SIG-M5 (cell line): ENCODE measurements around the gene RBP3.

ENCODE experiments used
- DNase-seq: peaks from one replicate; lab custom pipeline; 2025; lab: John Stamatoyannopoulos, UW

The RBP3 gene

GRCh38 chr10:47401874-47402640 lies 53.9 kb downstream of the RBP3 start:
- DNase-seq, result no peak

DNA sequence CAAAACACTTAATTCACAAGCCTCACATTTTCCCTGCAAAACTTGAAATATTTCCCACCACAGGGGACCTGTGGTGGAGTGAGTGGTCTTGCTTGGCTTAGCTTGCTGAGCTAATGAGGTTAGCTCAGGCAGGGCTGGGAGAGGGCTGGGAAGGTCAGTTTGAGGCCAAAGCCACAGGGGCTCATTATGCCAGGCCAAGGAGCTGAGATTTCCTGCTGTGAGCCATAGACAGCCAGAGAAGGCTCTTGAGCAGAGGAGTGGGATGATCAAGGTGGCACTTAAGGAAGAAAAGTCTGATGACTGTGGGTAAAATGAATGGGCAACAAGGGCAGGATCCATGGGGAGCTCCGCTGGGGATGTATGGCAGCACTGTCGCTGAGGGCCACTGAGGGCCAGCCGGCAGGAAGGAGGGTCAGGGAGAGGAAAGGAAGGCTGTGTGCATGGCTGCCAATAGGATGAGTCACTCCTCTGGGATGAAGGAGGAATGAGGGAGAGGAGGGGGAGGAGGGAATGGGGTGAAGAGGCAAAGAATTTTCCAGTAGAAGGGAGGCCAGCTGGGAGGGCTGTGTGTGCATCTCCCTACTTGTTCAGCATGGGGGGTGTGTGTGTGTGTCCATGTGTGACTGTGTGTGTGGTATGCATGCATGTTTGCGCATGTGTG lies 54.6 kb downstream of the RBP3 start:
- DNase-seq, result no peak

GRCh38 chr10:47403446-47404318 lies 55.5 kb downstream of the RBP3 start:
- no peak for DNase-seq

- DNase-seq, result no peak
Observed at GRCh38 chr10:47404446-47404845, 56.3 kb downstream of the RBP3 start.

DNA sequence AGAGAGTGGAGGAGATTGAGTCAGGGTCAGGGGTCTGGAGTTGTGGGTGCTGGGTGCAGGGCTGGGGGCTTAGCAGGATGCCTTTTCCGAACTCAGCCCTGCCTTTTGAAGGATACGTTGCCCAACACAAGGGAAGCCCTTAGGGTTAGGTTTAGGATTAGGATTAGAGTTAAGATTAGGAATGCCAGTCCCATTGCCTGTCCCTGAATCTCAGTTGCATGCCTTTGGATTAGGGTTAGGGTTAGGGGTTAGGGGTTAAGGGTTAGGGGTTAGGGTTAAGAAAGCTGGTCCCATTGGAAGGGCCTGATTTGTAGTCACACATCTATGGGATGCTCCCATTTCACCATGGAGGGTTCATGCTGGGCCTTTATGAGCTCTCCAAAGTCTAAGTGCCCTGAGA lies 56.8 kb downstream of the RBP3 start:
- no peak for DNase-seq

DNA sequence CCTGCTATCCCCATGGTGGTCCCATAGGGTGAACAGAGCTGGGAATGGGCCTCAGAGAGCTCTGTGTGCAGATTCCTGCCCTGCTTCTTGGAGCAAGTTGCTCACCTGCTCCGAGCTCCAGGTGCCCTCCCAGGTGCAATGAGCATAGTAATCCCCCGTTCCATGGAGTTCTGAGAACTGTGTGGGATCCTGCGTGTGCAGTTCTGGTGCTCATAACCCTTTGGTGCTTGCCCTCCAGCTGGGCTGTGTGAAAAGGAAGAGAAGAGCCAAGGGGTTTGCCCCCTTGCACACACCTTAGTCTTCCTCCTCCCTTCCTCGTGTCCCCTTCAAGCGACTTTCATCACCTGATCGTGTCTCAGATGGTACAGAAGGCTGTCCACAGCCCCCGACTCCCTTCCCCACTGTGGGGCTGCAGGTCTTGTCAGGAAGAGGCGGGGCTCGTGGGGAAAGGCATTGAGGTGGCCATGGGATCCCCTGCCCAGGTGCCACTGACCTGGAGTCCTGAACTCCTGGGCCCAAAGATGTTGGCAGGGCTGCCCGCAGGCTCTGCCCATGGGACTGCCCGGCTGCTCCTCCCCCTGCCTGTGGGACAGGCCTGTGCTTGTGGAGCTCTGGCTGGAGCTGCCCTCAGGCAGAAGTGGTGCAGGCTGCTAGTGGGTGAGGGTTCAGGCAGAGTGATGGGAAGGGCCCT lies 57.8 kb downstream of the RBP3 start:
- no peak for DNase-seq

- no peak for DNase-seq
Observed at GRCh38 chr10:47406548-47406869, 58.3 kb downstream of the RBP3 start.

DNA sequence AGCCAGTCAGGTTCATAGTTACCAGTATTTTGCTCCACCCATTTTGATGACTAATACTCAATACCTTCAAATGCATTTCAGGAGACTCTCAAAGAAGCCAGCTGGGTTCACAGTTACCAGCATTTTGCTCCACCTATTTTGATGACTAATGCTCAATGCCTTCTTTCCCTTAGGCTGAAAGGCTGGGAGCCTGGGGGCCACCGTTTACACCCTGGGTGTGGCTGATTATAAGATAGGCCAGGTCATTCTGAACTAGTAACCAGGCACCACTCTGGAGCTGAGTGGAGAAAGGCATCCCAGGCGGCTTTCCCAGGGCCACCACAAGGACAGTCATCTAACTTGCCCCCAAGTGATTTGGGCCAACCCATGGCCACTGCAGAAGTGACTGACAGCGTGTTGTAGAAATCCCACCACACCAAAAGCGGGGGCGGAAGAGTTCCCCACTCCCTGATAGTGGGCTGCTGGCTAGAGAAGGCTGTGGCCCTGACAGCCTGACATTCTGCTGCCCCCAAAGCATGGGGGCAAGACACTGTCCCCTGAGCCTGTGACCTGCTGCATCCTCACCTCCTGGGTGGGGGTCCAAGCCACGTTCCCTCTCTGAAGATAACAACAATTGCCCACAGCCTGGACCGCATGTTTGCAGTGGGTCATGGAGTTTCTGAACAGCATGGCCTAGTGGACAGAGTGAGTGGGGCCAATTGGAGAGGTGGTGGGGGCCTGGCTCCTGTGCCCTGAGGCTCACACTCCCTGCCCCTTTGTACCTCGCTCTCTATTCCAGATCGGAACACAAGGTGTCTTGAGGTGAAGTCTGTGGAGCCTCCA lies 58.9 kb downstream of the RBP3 start:
- no peak for DNase-seq
